PFSK-1 (cell line): Measurements from ENCODE around the gene KLK2.

Experiments used
- FOXP2 ChIP-seq: optimal IDR thresholded peaks from 2 replicates; pipeline ENCODE3; 2011; ENCODE audit warnings: borderline replicate concordance, control low read depth, inconsistent platforms; ENCODE audit not compliant: insufficient read depth; ENCODE audit errors: extremely low read length, extremely low read depth
- POLR2AphosphoS5 ChIP-seq: IDR thresholded peaks from 2 replicates; pipeline ENCODE4 v1.6.1; 2012; ENCODE audit warnings: low read depth, mild to moderate bottlenecking, control low read depth, low read length, moderate library complexity
- TAF1 ChIP-seq: IDR thresholded peaks from 2 replicates; pipeline ENCODE4 v1.6.1; 2012; ENCODE audit warnings: low read length, control low read depth, borderline replicate concordance; ENCODE audit not compliant: insufficient read depth
- TF ChIP-seq, protein P1 (sequence below), 2 experiments: IDR thresholded peaks; 2 replicates each; pipeline versions ENCODE4 v1.6.1 to v1.8.0; 2011 to 2012; ENCODE audit warnings: low read depth in 2 of 2, low read length in 2 of 2, control low read depth in 1 of 2, inconsistent platforms in 1 of 2, mild to moderate bottlenecking in 1 of 2, moderate library complexity in 1 of 2; ENCODE audit not compliant: insufficient read depth in 1 of 2

- TF ChIP-seq, protein P1, sequence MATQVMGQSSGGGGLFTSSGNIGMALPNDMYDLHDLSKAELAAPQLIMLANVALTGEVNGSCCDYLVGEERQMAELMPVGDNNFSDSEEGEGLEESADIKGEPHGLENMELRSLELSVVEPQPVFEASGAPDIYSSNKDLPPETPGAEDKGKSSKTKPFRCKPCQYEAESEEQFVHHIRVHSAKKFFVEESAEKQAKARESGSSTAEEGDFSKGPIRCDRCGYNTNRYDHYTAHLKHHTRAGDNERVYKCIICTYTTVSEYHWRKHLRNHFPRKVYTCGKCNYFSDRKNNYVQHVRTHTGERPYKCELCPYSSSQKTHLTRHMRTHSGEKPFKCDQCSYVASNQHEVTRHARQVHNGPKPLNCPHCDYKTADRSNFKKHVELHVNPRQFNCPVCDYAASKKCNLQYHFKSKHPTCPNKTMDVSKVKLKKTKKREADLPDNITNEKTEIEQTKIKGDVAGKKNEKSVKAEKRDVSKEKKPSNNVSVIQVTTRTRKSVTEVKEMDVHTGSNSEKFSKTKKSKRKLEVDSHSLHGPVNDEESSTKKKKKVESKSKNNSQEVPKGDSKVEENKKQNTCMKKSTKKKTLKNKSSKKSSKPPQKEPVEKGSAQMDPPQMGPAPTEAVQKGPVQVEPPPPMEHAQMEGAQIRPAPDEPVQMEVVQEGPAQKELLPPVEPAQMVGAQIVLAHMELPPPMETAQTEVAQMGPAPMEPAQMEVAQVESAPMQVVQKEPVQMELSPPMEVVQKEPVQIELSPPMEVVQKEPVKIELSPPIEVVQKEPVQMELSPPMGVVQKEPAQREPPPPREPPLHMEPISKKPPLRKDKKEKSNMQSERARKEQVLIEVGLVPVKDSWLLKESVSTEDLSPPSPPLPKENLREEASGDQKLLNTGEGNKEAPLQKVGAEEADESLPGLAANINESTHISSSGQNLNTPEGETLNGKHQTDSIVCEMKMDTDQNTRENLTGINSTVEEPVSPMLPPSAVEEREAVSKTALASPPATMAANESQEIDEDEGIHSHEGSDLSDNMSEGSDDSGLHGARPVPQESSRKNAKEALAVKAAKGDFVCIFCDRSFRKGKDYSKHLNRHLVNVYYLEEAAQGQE (IDR thresholded peaks at IDR 0.05; ENCODE audit: insufficient read depth in 1 of 2, low read depth in 2 of 2, low read length in 2 of 2): no peak
- TF ChIP-seq POLR2AphosphoS5 (no peak), FOXP2 (no peak), TAF1 (no peak)
Measured at GRCh38 chr19:50910722-50911121, 37.5 kb downstream of the KLK2 start.
